Measurements from ENCODE around the gene CHRNA3. TPM values are rescaled to one million over a fixed set of nuclear protein-coding genes. Genes with fewer than 3 reads are reported as not detected.

CHRNA3 gene
- 0.17 and 3.5 TPM in 2 replicates for total RNA-seq (2014; rRNA removed; shearing (Covaris generic))

DNA sequence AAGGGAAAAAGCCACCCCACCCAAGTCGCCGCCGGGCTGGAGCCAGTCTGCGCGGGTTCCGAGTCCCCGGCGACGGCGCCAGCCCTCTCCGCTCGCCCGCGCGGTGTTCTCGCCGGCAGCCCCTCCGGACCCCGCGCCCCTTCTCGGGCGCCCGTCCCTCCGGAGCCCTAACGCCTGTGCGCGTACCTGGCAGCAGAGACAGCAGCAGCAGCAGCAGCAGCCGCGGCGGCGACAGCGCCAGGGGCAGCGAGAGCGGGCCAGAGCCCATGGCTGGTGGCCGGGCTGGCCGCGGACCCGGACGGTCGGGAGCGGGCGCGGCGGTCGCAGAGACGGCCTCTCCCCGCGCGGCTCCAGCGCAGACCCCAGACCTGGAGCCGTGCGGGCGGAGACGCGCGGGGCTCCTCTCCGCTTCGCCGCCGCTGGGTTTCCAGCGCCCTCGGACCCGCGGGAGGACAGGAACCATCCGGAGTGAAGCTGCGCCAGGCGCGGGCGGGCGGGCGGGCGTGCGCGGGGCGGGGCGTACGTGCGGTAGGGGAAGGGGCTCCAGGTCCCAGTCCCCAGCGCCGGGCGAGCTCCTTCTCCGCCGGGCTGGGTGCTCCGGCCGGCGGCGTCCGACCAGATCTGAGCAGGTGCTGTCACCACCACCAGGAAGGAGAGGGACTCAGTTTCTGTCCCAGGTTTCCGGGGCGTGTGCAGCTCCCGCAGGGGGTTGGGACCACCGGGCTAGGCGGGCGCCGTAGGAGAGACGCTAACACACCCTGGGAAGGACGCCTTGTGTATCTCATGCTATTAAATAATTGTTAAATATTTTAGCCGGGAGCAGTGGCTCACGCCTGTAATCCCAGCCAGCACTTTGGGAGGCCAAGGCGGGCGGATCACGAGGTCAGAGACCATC lies at the start of gene CHRNA3:
CHRNA3 (minus strand) TSS at position 470 of the 895 bp plus-strand sequence; CDS start at position 268, 202 bp downstream.
- no peak for DNase-seq (ENCODE audit: low read depth)

DNA sequence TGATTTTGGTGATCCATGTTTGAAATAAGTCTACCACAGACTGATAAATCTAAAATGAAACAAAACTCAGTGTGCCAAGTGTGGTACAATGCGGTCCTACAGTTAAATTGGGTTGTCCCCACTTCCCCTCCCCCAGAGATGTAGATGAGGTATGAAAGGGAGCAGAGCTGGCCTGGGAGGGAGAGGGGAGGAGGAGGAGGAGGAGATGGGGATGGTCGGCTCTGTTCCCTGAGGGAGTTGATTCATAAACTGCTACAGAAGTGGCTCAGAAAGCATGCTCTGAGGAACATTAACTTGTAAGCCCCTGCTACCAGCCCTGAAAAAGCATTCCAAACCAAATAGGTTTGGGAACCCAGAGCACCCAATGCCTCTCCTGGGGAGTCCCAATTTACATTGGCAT lies 48.2 kb upstream of the CHRNA3 start:
- DNase-seq (ENCODE audit: low read depth): no peak

DNA sequence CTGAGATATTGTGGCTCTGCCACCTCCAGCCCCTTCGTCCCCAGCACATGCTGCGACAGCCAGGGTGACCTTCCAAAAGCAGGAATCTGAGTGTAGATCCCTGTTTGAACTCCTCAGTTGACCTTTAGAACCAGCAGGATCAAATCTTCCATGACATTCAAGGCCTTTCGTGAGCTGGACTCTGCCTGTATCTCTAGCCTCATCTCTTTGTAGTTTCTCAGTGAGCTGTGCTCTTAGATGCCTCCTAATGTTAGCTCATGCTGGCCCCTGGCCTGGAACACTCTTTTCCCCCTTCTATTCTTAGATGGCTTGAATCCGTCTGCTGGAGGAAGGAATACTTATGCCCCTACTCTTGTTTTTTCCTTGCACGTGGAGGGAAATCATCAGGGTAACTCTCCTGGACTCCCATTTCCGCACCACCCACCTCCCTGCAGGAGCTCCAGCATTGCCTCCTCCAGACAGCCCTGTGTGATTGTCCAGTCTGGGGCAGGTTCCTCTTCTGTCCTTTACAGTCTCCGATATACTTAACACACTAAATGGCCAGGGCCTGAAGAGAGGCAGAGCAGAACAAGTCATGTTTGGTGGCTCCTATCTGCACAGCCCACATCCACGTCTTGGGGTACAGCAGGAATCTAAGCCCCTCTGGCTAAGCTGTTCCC lies 46.9 kb upstream of the CHRNA3 start:
- no peak for DNase-seq (ENCODE audit: low read depth)

DNA sequence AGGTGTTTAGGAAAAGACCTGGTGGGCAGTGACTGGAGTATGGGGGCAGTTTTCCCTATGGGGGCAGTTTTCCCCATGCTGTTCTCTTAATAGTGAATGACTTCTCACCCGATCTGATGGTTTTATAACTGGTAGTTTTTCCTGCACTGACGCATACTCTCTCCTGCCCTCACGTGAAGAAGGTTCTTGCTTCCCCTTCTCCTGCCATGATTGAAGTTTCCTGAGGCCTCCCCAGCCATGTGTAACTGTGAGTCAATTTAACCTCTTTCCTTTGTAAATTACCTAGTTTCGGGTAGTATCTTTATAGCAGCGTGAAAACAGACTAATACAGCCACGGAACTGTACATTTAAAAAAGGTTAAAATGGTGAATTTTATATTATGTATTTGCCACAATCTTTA lies 45.2 kb upstream of the CHRNA3 start:
- DNase-seq (ENCODE audit: low read depth): no peak

DNA sequence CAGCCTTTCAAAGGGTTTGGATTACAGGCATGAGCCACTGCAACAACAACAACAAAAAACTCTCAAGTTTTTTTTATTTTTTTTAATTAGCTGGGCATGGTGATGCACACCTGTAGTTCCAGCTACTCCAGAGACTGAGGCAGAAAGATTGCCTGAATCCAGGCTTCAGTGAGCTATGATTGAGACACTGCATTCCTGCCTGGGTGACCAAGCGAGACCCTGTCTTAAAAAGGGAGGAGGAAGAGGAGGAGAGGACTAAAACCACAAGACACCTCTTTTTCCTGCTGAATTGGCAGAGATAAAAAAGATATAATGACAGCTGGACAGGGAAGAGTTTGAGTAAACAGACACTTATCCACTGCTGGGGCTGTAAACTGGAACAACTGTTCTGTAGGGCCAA lies 42.9 kb upstream of the CHRNA3 start:
- no peak for DNase-seq (ENCODE audit: low read depth)

DNA sequence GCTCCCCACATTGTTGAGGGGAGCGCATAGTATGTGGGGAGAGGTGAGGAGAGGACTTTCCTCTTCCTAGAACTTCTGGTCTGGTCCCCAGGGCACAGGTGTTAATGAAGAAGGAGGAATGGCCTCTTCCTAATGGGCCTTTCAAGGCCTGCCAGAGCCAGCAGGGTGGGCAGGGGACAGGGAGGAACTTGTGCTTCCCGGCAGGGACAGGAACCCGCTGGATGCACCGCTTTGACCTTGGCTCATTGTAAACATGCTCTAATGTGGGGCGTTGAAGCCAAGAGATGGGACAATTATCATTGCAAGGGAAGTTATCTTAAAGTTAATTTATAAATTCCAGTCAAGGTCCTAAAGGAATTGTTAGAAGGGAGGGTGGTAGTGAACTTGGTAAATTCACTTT lies 41.2 kb upstream of the CHRNA3 start:
- no peak for DNase-seq (ENCODE audit: low read depth)

DNA sequence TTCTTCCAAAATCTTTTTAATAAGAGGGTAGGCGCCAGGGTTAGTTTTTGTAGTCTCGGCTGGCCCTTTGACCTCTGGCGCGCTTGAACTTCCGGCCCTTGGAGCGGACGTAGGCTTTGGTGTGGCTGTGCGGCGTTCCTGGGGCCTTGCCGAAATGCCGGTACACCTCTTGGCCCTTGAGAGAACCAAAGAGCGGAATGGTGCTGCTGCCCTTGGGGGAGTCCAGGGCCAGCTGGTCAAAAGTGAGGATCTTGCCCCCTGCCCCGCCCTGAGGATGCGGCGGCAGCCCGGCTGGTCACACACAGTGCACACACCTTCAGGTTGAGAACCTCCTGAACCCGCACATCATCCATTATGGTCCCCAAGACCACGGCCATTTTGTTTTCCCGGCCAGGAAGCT lies 40.2 kb upstream of the CHRNA3 start:
- no peak for DNase-seq (ENCODE audit: low read depth)

DNA sequence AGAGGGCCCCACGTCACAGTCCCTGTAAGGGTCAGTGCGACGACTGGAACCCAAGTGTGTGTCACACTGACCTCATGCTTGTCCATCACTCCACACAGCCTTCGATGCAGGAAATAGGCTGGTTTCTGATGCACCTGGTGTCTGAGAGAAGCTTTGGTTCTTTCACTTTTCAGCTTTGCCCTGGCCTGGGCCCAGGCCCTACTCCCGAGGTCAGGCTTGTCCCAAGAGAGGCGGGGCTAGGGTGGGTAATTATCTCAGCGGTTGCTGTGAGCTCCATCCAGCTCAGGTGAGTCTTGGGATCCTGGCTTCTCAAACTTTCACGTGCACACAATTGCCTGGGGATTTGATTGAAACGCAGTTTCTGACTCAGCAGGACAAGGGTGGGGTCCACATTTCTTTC lies 39.8 kb upstream of the CHRNA3 start:
- DNase-seq (ENCODE audit: low read depth): no peak

DNA sequence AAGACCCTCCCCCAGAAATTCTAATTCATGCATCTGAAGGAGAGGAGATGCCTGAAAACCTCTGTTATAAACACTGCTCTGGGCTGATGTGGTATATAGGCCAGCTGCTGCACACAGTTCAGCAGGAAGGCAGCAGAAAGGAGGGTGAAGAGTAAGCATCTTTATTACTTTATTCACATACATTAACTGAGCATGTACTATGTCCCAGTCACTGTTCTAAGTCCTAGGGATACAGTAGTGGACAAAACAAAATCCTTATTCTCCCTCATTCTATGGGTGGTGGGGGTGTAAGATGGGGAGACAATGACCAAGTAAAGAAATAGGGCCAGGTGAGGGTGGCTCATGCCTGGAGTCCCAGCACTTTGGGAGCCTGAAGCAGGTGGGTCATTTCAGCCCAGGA lies 38.0 kb upstream of the CHRNA3 start:
- DNase-seq (ENCODE audit: low read depth): no peak

DNA sequence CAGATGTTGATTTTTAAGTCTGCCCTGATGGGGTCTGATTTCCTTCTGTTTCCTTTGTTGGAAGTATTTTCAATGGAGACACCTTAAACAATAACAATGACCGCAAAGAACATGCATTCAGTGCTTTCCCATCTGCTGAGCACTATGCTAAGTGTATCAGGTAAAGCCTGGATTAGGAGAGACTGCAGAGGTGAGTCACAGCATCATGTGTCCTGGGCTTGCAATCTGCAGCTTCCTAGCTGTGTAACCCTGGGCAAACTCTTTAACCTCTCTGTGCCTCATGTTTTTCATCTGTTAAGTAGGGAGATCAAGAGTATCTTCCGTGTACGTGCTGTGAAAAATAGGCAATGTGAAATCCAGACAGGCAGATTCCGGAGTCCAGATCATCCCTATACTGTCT lies 33.5 kb upstream of the CHRNA3 start:
- DNase-seq (ENCODE audit: low read depth): no peak

DNA sequence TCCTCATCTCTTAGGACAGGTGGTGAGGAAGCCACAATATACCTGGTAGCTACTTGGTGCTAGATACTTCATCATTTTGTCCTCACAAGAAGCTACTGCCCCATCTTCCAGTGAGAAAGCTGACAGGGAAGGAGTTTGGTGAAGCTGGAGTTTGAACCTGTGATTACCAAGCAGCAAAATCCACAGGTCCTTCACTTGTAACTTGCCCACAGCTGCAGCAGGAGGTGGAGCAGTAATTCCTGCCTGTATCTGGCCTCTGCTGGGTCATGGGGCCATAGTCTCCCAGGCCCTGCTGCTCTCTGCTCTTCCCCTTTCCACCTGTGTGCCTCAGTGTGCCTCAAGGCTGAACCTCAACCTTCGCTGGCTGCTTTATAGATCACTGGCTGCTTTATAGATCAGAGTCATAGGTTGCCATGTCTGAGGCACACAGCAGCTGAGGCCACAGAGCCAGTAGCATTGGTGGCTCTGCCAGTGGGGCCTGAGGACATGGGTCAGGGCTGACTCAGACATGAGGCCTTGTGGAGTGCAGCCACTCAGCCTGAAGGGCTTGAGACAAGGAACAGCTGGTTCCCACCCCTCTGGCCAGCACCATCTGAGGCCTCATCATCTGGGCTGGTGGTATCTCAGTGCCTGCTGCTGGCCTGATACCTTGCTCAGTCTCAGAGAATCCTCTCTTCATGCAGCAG lies 31.3 kb upstream of the CHRNA3 start:
- DNase-seq (ENCODE audit: low read depth): no peak

DNA sequence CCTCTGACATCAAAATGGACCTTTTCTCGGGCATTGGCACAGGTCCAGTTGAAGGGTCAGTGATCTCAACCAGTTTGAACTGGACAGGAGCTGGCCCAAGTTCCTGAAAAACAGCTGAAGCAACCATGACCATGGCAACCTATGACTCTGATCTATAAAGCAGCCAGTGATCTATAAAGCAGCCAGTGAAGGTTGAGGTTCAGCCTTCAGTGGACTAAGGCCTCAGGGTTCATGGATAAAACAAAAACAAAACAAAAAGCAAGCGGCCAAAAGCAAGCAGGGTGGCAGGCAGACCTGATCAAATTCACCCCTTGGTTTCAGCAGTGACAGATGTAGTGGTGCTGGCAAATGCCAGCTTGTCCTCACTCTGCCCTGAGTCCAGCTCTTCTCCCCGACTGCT lies 30.2 kb upstream of the CHRNA3 start:
- DNase-seq (ENCODE audit: low read depth): no peak

DNA sequence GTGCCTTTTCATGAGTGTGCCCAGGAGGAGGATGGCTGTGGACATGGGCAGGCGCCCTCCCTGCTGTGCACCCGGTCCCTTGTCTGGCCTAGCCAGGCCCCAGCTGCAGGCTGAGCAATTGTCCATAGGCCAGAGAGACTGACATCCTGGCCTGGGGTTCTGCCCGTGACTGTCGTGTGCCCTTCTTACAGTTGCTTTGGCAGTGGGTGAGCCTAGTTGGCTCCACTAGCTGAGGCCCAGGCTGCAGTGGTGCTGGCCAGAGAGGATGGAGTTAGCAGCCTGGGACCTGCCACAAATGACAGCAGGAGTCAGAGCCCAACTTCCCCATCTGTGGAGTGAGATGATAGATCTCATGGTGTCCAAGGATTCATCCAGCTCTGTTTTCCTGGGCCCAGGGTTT lies 29.2 kb upstream of the CHRNA3 start:
- DNase-seq (ENCODE audit: low read depth): no peak

DNA sequence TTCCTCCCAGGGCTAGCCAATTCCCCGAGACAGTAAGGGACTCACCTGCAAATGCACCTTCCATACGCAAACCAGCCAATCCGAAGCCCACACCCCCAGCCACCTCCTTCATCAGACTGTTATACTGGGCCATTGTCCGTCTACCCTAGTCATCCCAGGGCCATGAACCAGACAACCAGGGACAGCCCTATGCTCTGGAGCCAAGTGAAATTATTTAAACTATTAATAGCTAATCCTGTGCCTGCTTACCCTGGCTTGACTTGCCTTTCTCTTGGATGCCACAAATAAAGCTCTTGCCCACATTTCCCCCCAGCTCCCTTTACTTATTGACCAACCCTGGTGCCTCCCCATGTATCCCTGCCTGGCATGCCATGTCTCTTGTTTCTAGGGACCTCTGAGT lies 24.2 kb upstream of the CHRNA3 start:
- DNase-seq (ENCODE audit: low read depth): no peak

DNA sequence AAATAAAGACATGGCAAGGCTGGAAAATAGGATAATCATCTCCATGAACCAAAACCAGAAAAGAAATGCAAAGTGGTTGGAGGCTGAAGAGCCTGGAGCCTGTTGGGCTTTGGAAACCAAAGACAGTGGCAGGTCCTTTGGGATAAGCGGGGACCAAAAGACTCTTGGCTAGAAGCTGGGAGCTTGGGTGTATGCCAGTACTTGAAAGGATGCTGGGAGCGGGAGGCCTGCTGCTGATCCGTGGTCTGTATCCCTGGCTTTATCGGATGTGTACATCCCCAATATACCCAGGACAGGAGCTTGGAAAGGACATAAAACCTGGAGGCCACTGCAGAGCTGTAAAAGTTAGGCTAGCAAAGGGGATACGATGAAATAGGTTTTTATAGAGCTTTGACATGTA lies 21.5 kb upstream of the CHRNA3 start:
- DNase-seq (ENCODE audit: low read depth): no peak

DNA sequence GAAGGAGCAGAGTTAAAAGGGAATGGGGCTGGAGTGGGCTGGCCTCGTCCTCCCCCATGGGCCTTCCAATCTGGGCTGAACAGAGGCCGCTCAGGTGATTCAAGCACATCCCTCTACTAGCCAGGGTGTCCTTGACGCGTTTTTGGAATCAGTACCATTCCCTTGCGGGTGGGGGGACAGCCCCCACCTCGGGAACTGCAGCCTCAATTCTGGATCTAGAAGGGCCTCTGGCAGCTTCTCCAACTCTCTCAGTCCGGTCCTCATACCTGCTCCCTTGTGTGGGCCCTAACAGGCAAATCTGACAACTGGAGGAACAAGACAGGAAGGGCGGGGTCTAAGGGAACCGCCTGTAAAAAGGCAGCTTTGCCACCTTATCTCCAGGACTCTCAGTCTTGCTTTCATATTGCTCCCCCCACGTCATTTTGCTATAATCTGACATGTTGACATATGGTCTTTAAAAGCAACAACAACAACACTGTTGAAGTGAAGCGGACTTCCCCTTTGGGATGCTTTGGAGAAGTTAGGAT lies 21.0 kb upstream of the CHRNA3 start:
- DNase-seq (ENCODE audit: low read depth): no peak

DNA sequence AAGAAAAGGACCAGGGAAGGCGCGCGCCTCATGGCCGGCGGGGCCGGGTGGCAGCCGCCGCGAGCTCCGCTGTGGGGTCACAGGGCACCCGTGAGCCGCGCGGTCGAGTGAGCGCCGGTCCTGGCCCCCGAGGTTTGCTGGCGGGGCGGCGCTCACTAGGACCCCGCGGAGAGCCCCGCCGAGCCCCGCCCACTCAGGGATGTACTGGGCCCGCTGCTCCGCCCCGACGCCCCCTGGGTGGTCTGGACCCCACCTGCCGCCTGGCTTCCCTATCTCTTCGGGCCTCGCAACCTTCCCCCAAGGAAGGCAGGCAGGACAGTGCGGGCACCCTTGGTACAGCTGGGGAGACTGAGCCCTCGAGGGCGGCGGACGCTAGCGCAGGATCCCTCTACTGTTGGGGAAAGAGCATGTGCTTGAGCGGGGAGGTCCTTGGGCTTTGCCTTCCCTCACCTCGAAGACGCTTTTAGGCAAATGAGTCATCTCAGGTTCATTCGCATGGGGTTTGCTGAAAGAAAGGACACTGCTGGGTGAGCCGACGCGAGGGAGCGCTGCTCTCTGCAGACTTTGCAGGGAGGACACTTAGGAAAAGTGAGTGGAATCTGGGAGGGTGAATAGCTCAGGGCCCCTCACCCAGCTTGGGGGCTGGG lies 20.4 kb upstream of the CHRNA3 start, which contains the start of gene CHRNB4:
CHRNB4 (minus strand) TSS at position 109 of the 647 bp plus-strand sequence; CDS start at position 32, 77 bp downstream.
- no peak for DNase-seq (ENCODE audit: low read depth)

DNA sequence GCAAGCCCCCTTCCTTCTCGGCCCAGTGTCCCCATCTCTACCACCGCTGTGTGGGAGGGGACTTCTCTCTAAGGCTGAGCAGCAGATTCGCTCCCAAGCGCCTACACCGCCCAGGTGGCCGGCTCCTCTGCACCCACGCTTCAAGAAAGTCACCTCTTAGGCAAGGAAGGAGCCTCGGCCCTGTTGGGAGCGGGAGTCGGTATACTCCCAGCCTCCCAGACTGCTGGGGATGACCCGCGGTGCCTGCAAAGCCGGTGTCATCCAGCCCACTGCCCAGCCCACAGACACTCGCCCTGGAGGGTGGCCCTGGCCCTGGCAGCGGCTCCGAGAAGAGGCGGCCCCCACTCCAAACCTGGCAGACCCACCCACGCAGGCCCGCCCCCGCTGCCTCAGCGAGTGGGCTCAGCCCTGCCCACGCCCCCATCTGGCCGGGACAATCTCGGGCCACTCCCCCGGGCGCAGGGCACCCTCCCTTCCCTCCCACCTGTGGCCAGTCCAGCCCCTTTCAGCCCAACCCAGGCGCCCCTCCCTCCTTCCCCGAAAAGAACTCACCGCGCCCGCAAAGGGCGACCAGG lies 19.8 kb upstream of the CHRNA3 start:
- DNase-seq (ENCODE audit: low read depth): no peak

DNA sequence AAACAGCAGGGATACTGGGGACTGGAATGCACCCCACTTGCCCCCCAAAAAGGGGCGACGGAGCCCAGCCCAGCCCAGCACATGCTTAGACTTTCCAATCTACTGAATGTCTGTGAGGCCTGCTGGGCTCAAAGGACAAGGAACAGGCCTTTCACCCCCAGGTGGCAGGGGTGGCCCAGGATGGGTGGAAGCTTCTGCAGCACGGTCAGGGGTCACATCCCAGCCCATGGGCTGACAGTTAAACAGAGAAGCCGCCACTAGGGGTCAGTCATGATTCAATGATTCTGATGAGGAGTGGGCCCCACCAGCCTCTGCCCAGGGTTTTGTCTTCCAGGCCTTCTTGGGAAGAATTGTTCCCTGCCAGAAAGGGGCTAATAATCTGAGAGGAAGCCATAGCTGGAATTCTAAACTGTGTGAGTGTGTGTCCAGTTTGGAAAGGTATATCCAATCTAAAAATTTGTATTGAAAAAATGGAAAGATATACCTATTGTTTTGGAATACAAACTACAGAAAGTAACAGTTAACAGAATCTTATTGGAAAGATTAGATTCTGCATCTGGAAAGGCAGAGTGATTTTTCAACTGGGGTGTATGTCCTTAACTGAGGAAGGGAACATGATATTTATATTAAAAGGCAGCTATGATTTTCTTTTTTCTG lies 18.0 kb upstream of the CHRNA3 start:
- peak; percentile 43 for DNase-seq (ENCODE audit: low read depth)

DNA sequence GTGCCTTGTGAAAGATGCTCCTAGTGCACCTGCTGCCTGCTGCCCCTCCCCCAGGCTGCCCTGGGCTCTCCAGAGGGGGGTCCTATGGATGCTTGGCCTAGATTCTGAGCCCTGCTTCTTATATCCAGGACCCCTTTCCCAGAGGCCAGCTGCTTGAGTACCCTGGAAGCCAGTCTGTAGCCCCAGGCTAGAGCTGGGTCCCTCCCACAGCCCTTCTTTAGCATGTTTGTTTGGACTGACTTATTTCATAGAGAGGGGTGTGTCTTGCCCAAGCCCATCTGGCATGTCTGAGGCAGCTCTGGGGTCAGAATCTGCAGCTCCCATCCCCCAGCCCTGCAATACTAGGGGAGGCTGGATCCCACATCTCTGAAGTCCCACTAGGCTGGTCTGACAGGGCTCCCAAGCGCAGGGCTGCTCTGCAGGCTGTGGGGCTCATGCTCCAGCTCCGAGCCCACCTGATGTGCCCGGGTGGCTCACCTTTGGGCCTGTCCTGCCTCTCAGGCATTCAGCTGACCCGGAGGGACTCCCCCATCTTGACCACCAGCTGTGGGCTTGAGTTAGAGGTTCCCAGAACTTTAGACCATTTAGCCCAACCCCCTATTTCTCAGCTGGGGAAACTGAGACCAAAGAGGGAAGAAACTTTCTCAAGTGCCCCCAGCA lies 17.1 kb upstream of the CHRNA3 start:
- DNase-seq (ENCODE audit: low read depth): no peak
